Measurements from ENCODE around the gene CELSR1.
A peak's percentile ranks its signal among the peaks of the same experiment; 100 is the strongest.
"Not testable (repeated sequence)": the region's sequence is repeated elsewhere in the genome, so short reads cannot be mapped to it uniquely, and the experiment has no call there.

Gene CELSR1

GRCh38 chr22:46502440-46503175 lies 34.8 kb downstream of the CELSR1 start:
- Mint-ChIP-seq H3K9me3 (no peaks in the 10 kb centered on the region), H3K36me3 (ENCODE audit: low read depth) (peaks cover under 1% of the 10 kb centered on the region), H3K27me3 (ENCODE audit: low read depth, poor library complexity) (no peaks in the 10 kb centered on the region), H3K4me3 (no peak overlapping the region), H3K27ac (no peak overlapping the region), H3K4me1 (peaks cover 66% of the 10 kb centered on the region)
- TF ChIP-seq CTCF (IDR thresholded peaks at IDR 0.05), result no peak
- DNase-seq, result no peak

DNA sequence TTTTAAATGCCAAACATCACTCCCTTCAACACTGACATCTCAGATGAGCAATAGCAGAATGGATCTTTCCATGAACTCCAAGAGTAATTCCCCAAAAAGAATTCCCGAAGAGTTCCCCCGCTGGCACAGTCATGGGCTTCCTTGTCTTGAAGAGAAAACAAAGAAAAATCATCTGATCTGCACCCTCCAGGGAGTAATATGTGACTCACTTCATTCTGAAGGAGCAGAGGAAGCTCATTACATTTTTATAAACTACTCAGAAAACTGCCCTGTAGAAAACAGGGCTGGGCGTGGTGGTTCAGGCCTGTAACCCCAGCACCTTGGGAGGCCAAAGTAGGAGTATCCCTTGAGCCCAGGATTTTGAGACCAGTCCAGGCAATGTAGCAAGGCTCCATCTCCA lies 35.7 kb downstream of the CELSR1 start:
- DNase-seq, result no peak
- H3K4me1 Mint-ChIP-seq, result peaks cover 61% of the 10 kb centered on the region
- H3K4me3 Mint-ChIP-seq, result no peak overlapping the region
- H3K27ac Mint-ChIP-seq, result no peak overlapping the region
- H3K27me3 Mint-ChIP-seq (ENCODE audit: low read depth, poor library complexity), result no peaks in the 10 kb centered on the region
- peaks cover 5% of the 10 kb centered on the region for H3K36me3 Mint-ChIP-seq (ENCODE audit: low read depth)
- no peak for TF ChIP-seq CTCF (IDR thresholded peaks at IDR 0.05)
- no peaks in the 10 kb centered on the region for H3K9me3 Mint-ChIP-seq

DNA sequence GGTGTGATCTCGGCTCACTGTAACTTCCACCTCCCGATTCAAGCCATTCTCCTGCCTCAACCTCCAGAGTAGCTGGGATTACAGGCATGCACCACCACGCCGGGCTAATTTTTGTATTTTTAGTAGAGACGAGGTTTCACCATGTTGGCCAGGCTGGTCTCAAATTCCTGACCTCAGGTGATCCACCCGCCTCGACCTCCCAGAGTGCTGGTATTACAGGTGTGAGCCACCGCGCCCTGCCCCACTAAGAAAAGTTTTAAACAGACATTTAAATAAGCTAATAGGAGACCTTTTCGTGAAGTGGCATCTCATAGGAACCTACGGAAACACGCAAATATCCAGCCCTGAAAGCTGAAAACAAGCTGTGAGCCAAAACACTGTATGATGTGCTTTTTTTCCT lies 36.2 kb downstream of the CELSR1 start:
- not testable (repeated sequence) for DNase-seq; H3K36me3 Mint-ChIP-seq (ENCODE audit: low read depth); H3K27ac Mint-ChIP-seq; H3K9me3 Mint-ChIP-seq; H3K27me3 Mint-ChIP-seq (ENCODE audit: low read depth, poor library complexity)
- Mint-ChIP-seq H3K4me3 (peak overlapping the region; percentile 26), H3K4me1 (peaks cover 57% of the 10 kb centered on the region)

DNA sequence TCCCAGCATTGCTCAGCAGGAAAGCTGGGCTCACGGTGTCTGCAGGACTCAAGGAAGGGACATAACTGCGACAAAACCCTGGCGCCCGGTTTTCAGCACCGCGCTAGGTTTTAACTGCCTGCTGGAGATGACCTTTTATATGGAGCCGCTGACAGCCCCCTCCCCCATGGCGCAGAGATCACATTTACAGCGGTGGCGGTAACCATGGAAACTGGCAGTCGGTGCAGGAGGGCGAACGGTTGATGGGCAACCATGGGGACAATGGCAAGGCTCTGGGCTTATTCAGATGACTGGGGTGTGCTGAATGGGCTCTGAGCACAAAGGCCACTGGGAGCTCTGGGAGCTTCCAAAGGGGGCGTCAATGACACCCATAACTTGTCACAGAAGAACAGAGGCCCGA lies 37.2 kb downstream of the CELSR1 start:
- TF ChIP-seq CTCF (IDR thresholded peaks at IDR 0.05), result no peak
- DNase-seq, result peak; percentile 84
- Mint-ChIP-seq H3K9me3 (no peaks in the 10 kb centered on the region), H3K36me3 (ENCODE audit: low read depth) (peaks cover 5% of the 10 kb centered on the region), H3K4me1 (peaks cover 55% of the 10 kb centered on the region), H3K27me3 (ENCODE audit: low read depth, poor library complexity) (no peaks in the 10 kb centered on the region), H3K27ac (peak overlapping the region; percentile 82), H3K4me3 (peak overlapping the region; percentile 76)

DNA sequence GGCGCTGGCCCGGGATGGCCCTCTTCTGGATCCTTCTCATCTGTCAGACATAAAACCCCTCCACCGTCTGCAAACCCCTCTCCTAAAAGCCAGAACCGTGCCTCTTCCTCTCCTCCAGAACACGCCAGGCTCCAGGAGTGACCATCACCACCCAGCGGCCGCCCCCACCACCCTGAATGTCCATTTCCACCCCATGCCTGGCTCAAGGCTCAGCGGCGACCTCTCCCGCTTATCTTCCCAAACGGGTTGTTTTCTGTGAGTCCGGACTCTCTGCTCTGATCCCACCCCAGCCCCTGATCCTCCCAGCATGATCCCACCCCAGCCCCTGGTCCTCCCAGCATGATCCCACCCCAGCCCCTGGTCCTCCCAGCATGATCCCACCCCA lies 37.6 kb downstream of the CELSR1 start:
- H3K27ac Mint-ChIP-seq, result peak overlapping the region; percentile 94

DNA sequence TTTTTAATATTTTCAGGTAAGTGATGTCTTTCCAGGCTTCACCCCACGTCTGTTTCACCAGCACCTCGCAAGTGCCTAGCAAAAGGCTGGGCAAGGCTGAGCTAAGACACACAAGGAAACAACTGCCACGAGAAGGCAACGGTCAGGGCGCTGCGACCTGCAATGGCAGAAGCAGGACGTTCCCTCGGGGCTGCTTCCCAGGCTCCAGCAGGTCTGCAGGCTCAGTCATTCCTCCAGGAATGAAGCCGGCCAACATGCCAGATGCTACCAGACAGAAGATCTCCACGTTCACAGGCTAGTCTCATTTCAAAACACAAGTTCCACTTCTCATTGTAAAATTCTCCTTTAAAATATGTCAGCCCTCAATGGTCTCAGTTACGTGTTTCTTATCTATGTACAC lies 45.5 kb downstream of the CELSR1 start:
- peaks cover 13% of the 10 kb centered on the region for H3K9me3 Mint-ChIP-seq
- no peak for DNase-seq
- no peak overlapping the region for H3K4me3 Mint-ChIP-seq
- peak overlapping the region; percentile 3 for H3K27ac Mint-ChIP-seq
- no peak for TF ChIP-seq CTCF (IDR thresholded peaks at IDR 0.05)
- H3K4me1 Mint-ChIP-seq, result peaks cover 17% of the 10 kb centered on the region
- peaks cover 13% of the 10 kb centered on the region for H3K36me3 Mint-ChIP-seq (ENCODE audit: low read depth)
- no peaks in the 10 kb centered on the region for H3K27me3 Mint-ChIP-seq (ENCODE audit: low read depth, poor library complexity)

More for the DNA sequence above, 37.6 kb downstream of the CELSR1 start:
- peak; percentile 41 for DNase-seq
- TF ChIP-seq CTCF (IDR thresholded peaks at IDR 0.05), result no peak
- H3K27me3 Mint-ChIP-seq (ENCODE audit: low read depth, poor library complexity), result no peaks in the 10 kb centered on the region
- H3K9me3 Mint-ChIP-seq, result no peaks in the 10 kb centered on the region
- H3K4me1 Mint-ChIP-seq, result peaks cover 54% of the 10 kb centered on the region
- peaks cover 5% of the 10 kb centered on the region for H3K36me3 Mint-ChIP-seq (ENCODE audit: low read depth)
- peak overlapping the region; percentile 76 for H3K4me3 Mint-ChIP-seq
